GM18868 (cell line): ENCODE results near the gene CETP.

ENCODE experiments used
- ATAC-seq: cut with Tn5 transposase; IDR thresholded peaks from one replicate; pipeline ENCODE4 v1.9.1; 2021; ENCODE audit warnings: mild to moderate bottlenecking, moderate library complexity; ENCODE audit not compliant: unreplicated experiment

CETP gene

GRCh38 chr16:57016831-57017230 is 55.1 kb downstream of the CETP start:
- no peak for ATAC-seq

- no peak for ATAC-seq
Measured at GRCh38 chr16:57017251-57017650, 55.5 kb downstream of the CETP start.

- ATAC-seq, result no peak
Measured at GRCh38 chr16:57019746-57020145, 58.0 kb downstream of the CETP start.

- ATAC-seq, result no peak
Measured at GRCh38 chr16:57020651-57021050, 58.9 kb downstream of the CETP start.

GRCh38 chr16:57021757-57022156 is 60.0 kb downstream of the CETP start:
- no peak for ATAC-seq

GRCh38 chr16:57022445-57022844 is 60.7 kb downstream of the CETP start:
- no peak for ATAC-seq

- no peak for ATAC-seq
Measured at GRCh38 chr16:57023541-57024249, 61.9 kb downstream of the CETP start.

- no peak for ATAC-seq
Measured at GRCh38 chr16:57024894-57025680, 63.3 kb downstream of the CETP start.

- no peak for ATAC-seq
Measured at GRCh38 chr16:57025941-57026777, 64.4 kb downstream of the CETP start.

- no peak for ATAC-seq
Measured at GRCh38 chr16:57026778-57027062, 65.0 kb downstream of the CETP start.

- no peak for ATAC-seq
Measured at GRCh38 chr16:57027067-57027466, 65.3 kb downstream of the CETP start.

- no peak for ATAC-seq
Measured at GRCh38 chr16:57028086-57028485, 66.3 kb downstream of the CETP start.

- no peak for ATAC-seq
Measured at GRCh38 chr16:57029161-57030160, 67.7 kb downstream of the CETP start.

- ATAC-seq, result no peak
Measured at GRCh38 chr16:57030346-57030902, 68.7 kb downstream of the CETP start.

- ATAC-seq, result no peak
Measured at GRCh38 chr16:57031156-57031555, 69.4 kb downstream of the CETP start.

- ATAC-seq, result no peak
Measured at GRCh38 chr16:57032346-57032745, 70.6 kb downstream of the CETP start.

GRCh38 chr16:57032931-57033330 is 71.2 kb downstream of the CETP start:
- no peak for ATAC-seq
